ENCODE results near the gene SLC26A4. TPM values are rescaled to one million over a fixed set of nuclear protein-coding genes. Genes with fewer than 3 reads are reported as not detected.

The SLC26A4 gene
- total and polyA plus RNA-seq, 2 donors from 2014 or later: 2.5 to 7.3 TPM

GRCh38 chr7:107701191-107701590 is 40.6 kb downstream of the SLC26A4 start:
- no peak overlapping the region for H3K9ac ChIP-seq (ENCODE audit: low read length in 3 of 3)
- H3K27ac ChIP-seq (ENCODE audit: low read depth in 2 of 2, low read length in 2 of 2): no peak overlapping the region
- intact Hi-C loops (cut with DNase I): no loop called here
- no peaks in the 10 kb centered on the region for H3K36me3 ChIP-seq (ENCODE audit: control insufficient read depth in 2 of 3, insufficient read depth in 3 of 3, low read length in 3 of 3)
- H3K4me3 ChIP-seq (ENCODE audit: low read length in 3 of 3): no peak overlapping the region
- TF ChIP-seq, protein P1, sequence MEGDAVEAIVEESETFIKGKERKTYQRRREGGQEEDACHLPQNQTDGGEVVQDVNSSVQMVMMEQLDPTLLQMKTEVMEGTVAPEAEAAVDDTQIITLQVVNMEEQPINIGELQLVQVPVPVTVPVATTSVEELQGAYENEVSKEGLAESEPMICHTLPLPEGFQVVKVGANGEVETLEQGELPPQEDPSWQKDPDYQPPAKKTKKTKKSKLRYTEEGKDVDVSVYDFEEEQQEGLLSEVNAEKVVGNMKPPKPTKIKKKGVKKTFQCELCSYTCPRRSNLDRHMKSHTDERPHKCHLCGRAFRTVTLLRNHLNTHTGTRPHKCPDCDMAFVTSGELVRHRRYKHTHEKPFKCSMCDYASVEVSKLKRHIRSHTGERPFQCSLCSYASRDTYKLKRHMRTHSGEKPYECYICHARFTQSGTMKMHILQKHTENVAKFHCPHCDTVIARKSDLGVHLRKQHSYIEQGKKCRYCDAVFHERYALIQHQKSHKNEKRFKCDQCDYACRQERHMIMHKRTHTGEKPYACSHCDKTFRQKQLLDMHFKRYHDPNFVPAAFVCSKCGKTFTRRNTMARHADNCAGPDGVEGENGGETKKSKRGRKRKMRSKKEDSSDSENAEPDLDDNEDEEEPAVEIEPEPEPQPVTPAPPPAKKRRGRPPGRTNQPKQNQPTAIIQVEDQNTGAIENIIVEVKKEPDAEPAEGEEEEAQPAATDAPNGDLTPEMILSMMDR (IDR thresholded peaks at IDR 0.05; ENCODE audit: borderline replicate concordance, extremely low read depth, insufficient read depth): no peak
- no peak for FAIRE-seq
- H3K4me1 ChIP-seq (ENCODE audit: control insufficient read depth in 2 of 3, insufficient read depth in 2 of 3, low read depth in 1 of 3, low read length in 3 of 3): no peaks in the 10 kb centered on the region
- DNase-seq: peak in 1 of 5 donors; percentile 13
- H3K9me3 ChIP-seq (ENCODE audit: control insufficient read depth in 2 of 3, insufficient read depth in 1 of 3, low read length in 3 of 3): no peaks in the 10 kb centered on the region
- H3K27me3 ChIP-seq (ENCODE audit: control insufficient read depth, insufficient read depth, low read length): no peaks in the 10 kb centered on the region

DNA sequence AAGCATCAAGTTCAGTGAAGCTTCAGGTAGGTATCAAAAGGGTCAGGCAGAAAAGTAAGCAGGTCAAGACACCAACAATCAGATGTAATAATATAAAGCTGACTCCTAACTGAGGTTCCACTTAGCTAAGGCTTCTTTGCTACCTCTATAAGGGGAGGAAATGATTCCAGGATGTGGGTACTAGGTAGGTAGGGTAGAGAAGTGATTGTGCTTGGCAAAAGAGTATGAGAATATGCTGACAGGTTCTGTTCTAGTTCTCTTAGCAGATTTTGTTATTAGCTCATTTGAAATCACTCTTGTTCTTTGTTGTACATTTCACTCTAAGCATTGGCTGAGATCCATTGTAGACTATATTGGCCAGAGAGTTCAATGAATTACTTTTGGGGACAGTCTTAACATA is 42.6 kb downstream of the SLC26A4 start:
- Histone ChIP-seq H3K27ac (ENCODE audit: low read depth in 2 of 2, low read length in 2 of 2) (no peak overlapping the region), H3K4me3 (ENCODE audit: low read length in 3 of 3) (no peak overlapping the region), H3K4me1 (ENCODE audit: control insufficient read depth in 2 of 3, insufficient read depth in 2 of 3, low read depth in 1 of 3, low read length in 3 of 3) (no peaks in the 10 kb centered on the region), H3K27me3 (ENCODE audit: control insufficient read depth, insufficient read depth, low read length) (no peaks in the 10 kb centered on the region), H3K9ac (ENCODE audit: low read length in 3 of 3) (no peak overlapping the region), H3K36me3 (ENCODE audit: control insufficient read depth in 2 of 3, insufficient read depth in 3 of 3, low read length in 3 of 3) (no peaks in the 10 kb centered on the region), H3K9me3 (ENCODE audit: control insufficient read depth in 2 of 3, insufficient read depth in 1 of 3, low read length in 3 of 3) (no peaks in the 10 kb centered on the region)
- TF ChIP-seq, protein P1 (IDR thresholded peaks at IDR 0.05; ENCODE audit: borderline replicate concordance, extremely low read depth, insufficient read depth): no peak
- FAIRE-seq (no peak), DNase-seq (no peak)
- intact Hi-C loops (cut with DNase I): no loop called here

GRCh38 chr7:107703872-107704271 is 43.2 kb downstream of the SLC26A4 start:
- no peak for FAIRE-seq
- H3K4me1 ChIP-seq (ENCODE audit: control insufficient read depth in 2 of 3, insufficient read depth in 2 of 3, low read depth in 1 of 3, low read length in 3 of 3): no peaks in the 10 kb centered on the region
- no peak overlapping the region for H3K4me3 ChIP-seq (ENCODE audit: low read length in 3 of 3)
- DNase-seq: no peak
- H3K9ac ChIP-seq (ENCODE audit: low read length in 3 of 3): no peak overlapping the region
- no peaks in the 10 kb centered on the region for H3K27me3 ChIP-seq (ENCODE audit: control insufficient read depth, insufficient read depth, low read length)
- H3K36me3 ChIP-seq (ENCODE audit: control insufficient read depth in 2 of 3, insufficient read depth in 3 of 3, low read length in 3 of 3): no peaks in the 10 kb centered on the region
- no peaks in the 10 kb centered on the region for H3K9me3 ChIP-seq (ENCODE audit: control insufficient read depth in 2 of 3, insufficient read depth in 1 of 3, low read length in 3 of 3)
- H3K27ac ChIP-seq (ENCODE audit: low read depth in 2 of 2, low read length in 2 of 2): no peak overlapping the region
- TF ChIP-seq, protein P1 (IDR thresholded peaks at IDR 0.05; ENCODE audit: borderline replicate concordance, extremely low read depth, insufficient read depth): no peak
- intact Hi-C loops (cut with DNase I): no loop called here

DNA sequence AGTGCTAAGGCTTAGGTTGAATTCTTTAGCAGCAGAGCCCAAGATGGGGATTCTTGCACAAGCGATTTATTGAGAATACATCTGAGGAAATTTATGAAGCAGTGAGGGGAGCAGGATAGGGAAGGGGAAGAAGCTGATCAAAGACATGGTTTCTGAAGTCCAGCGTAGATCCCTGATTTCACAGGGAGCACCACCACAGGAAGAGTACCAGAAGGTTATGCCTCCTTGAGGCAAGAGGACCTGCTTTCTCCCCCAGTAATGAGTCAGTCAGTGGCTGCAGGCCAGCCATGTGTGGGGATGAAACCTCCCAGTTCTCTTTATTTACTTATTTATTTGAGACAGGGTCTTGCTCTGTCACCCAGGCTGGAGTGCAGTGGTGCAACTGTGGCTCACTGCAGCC is 48.3 kb downstream of the SLC26A4 start:
- intact Hi-C loops (cut with DNase I): no loop called here
- DNase-seq (no peak), FAIRE-seq (no peak)
- Histone ChIP-seq H3K9ac (ENCODE audit: low read length in 3 of 3) (no peak overlapping the region), H3K4me1 (ENCODE audit: control insufficient read depth in 2 of 3, insufficient read depth in 2 of 3, low read depth in 1 of 3, low read length in 3 of 3) (no peaks in the 10 kb centered on the region), H3K4me3 (ENCODE audit: low read length in 3 of 3) (no peak overlapping the region), H3K9me3 (ENCODE audit: control insufficient read depth in 2 of 3, insufficient read depth in 1 of 3, low read length in 3 of 3) (no peaks in the 10 kb centered on the region), H3K27me3 (ENCODE audit: control insufficient read depth, insufficient read depth, low read length) (no peaks in the 10 kb centered on the region), H3K27ac (ENCODE audit: low read depth in 2 of 2, low read length in 2 of 2) (no peak overlapping the region), H3K36me3 (ENCODE audit: control insufficient read depth in 2 of 3, insufficient read depth in 3 of 3, low read length in 3 of 3) (no peaks in the 10 kb centered on the region)
- TF ChIP-seq, protein P1 (IDR thresholded peaks at IDR 0.05; ENCODE audit: borderline replicate concordance, extremely low read depth, insufficient read depth): no peak

All from kidney (tissue), 14 donors.